K562 (cell line): ENCODE results near the gene NIFK. TPM values are rescaled to one million over a fixed set of nuclear protein-coding genes. Genes with fewer than 3 reads are reported as not detected.
A peak's percentile ranks its signal among the peaks of the same experiment; 100 is the strongest.

Experiments
- CBX3 ChIP-seq, 2 experiments: IDR thresholded peaks; 1 replicate in 1 of 2; 2 replicates in 1 of 2; pipeline ENCODE4 v1.6.1; 2012; ENCODE audit warnings: inconsistent platforms in 2 of 2, low read length in 2 of 2, borderline replicate concordance in 1 of 2, control low read depth in 1 of 2
- CTCFL ChIP-seq: IDR thresholded peaks from 2 replicates; pipeline ENCODE4 v1.6.1; 2011; ENCODE audit warnings: borderline replicate concordance, low read depth, mild to moderate bottlenecking, moderate library complexity, low read length; ENCODE audit not compliant: insufficient read depth, poor library complexity, severe bottlenecking
- EGR1 ChIP-seq: fragments of 450-650 bp; conservative IDR thresholded peaks from 2 replicates; pipeline ENCODE4 v1.6.1; 2017; ENCODE audit warnings: mild to moderate bottlenecking
- ELF1 ChIP-seq: fragments of 200-800 bp; sonication (Bioruptor generic); IDR thresholded peaks from 2 replicates; pipeline ENCODE4 v1.6.1; 2016; ENCODE audit warnings: missing genetic modification characterization, missing compliant biosample characterization
- SMC3 ChIP-seq: conservative IDR thresholded peaks from 2 replicates; pipeline ENCODE4 v1.6.1; 2011; ENCODE audit warnings: low read depth, low read length, improper control_type of control experiment; ENCODE audit not compliant: insufficient read depth
- SPI1 ChIP-seq: IDR thresholded peaks from 2 replicates; pipeline ENCODE4 v1.6.1; 2011; ENCODE audit warnings: low read depth, low read length, control low read depth, borderline replicate concordance
- STAG1 ChIP-seq: sonication (generic); formaldehyde crosslinking; IDR thresholded peaks from 2 replicates; pipeline ENCODE4 v1.5.0; 2020; ENCODE audit warnings: missing genetic modification reagents, borderline replicate concordance
- ZBTB5 ChIP-seq: fragments of 450-650 bp; IDR thresholded peaks from 2 replicates; pipeline ENCODE4 v1.6.1; 2017; ENCODE audit warnings: antibody characterized with exemption
- ZFP91 ChIP-seq: sonication (generic); formaldehyde crosslinking; IDR thresholded peaks from 2 replicates; pipeline ENCODE4 v1.8.0; 2022; ENCODE audit warnings: mild to moderate bottlenecking, missing genetic modification reagents
- polyA plus RNA-seq, 8 experiments: library from polyadenylated mRNA; depleted of rRNA in 4 of 8; stranded (reverse) in 5 of 8; unstranded in 3 of 8; fragments of >200 nt; fragmentation: Nextera tagmentation in 2 of 8; fragmentation: Illumina TruSeq in 1 of 8; extraction: Ambion mirVana in 2 of 8; extraction: Trizol in 1 of 8; gene quantifications; 2 replicates each; pipeline versions ENCODE4 v1.2.1 to v1.2.3, GENCODE V29; 2011 to 2014; ENCODE audit warnings: inconsistent platforms in 1 of 8, missing spikeins in 1 of 8
- total RNA-seq, 7 experiments: library from RNA; depleted of rRNA in 6 of 7; stranded (reverse); fragments of >200 nt in 6 of 7; fragmentation: Illumina TruSeq in 2 of 7; extraction: Trizol in 2 of 7; gene quantifications; 2 replicates each; pipeline versions ENCODE4 v1.2.1 to v1.2.3, GENCODE V29; 2011 to 2021; ENCODE audit warnings: low replicate concordance in 1 of 7

Gene NIFK
- total and polyA plus RNA-seq, 9 of the 15 experiments (the other 6 are each of a cell fraction or from before 2014, with no cell fraction given) = 60.2 to 426 (median 183) TPM

- TF ChIP-seq CTCFL (peak; percentile 8), SMC3 (0 out of 2 replicates have a peak, but pooled peaks have one; percentile 19), SPI1 (0 out of 2 replicates have a peak, but pooled peaks have one; percentile 39), CBX3 (IDR thresholded peaks at IDR 0.05; ENCODE audit: borderline replicate concordance in 1 of 2, low read length in 2 of 2) (peak in 1 of 2 experiments; percentile 69; a peak in 1 of 3 replicates), ELF1 (tag) (peak; percentile 70), ZBTB5 (no peak), STAG1 (no peak), EGR1 (no peak), ZFP91 (CRISPR knock-in tag) (no peak)
Measured at GRCh38 chr2:121748202-121748601, 11.5 kb upstream of the NIFK start (continued).
